Measurements from ENCODE around the gene CROT. TPM values are rescaled to one million over a fixed set of nuclear protein-coding genes. Genes with fewer than 3 reads are reported as not detected.
A peak's percentile ranks its signal among the peaks of the same experiment; 100 is the strongest.

The CROT gene
- total and polyA plus RNA-seq, 11 donors: 5.7 to 10.2 (median 8.4) TPM

GRCh38 chr7:87339373-87339897 lies 6.0 kb upstream of the CROT start:
- peaks cover 0 to 35% (median 18%) of the 10 kb centered on the region in 9 donors for H3K36me3 ChIP-seq
- no peak overlapping the region for H3K27ac ChIP-seq
- no peaks in the 10 kb centered on the region for H3K9me3 ChIP-seq
- TF ChIP-seq CTCF (IDR thresholded peaks at IDR 0.05): no peak
- no peak for TF ChIP-seq POLR2A (IDR thresholded peaks at IDR 0.05)
- 55 to 77% (median 60%) methylated on average over 2 of the region's 2 CpGs for WGBS, 4 donors
- intact Hi-C loops (cut with DNase I): no loop called here
- peaks cover 0 to 16% (median 4%) of the 10 kb centered on the region in 12 donors for H3K4me1 ChIP-seq
- H3K4me3 ChIP-seq: no peak overlapping the region
- DNase-seq: no peak
- no peak for ATAC-seq
- H3K27me3 ChIP-seq: no peaks in the 10 kb centered on the region

- ATAC-seq: no peak
- 84 to 95% (median 89%) methylated on average over 2 of the region's 2 CpGs for WGBS, 4 donors
- Histone ChIP-seq H3K4me3 (no peak overlapping the region), H3K36me3 (peaks cover 0 to 30% (median 17%) of the 10 kb centered on the region in 9 donors), H3K27ac (no peak overlapping the region), H3K4me1 (peaks cover 0 to 28% (median 12%) of the 10 kb centered on the region in 12 donors), H3K9me3 (no peaks in the 10 kb centered on the region), H3K27me3 (no peaks in the 10 kb centered on the region)
- TF ChIP-seq POLR2A (IDR thresholded peaks at IDR 0.05) (no peak), CTCF (IDR thresholded peaks at IDR 0.05) (no peak)
- no peak for DNase-seq
- intact Hi-C loops (cut with DNase I): loop anchor here in 3 of 10 donors (5.0 to 10.0 kb wide), 3 partner anchors 187 to 536 kb away; partner anchors contain the start of genes DBF4 (in 2 of the 3), DMTF1 (in 2 of the 3) and SLC25A40 (in 2 of the 3)
Measured at GRCh38 chr7:87341441-87341840, 4.0 kb upstream of the CROT start.

- DNase-seq (no peak), ATAC-seq (no peak)
- no peaks in the 10 kb centered on the region for H3K9me3 ChIP-seq
- no peak overlapping the region for H3K27ac ChIP-seq
- peaks cover 0 to 30% (median 17%) of the 10 kb centered on the region in 9 donors for H3K36me3 ChIP-seq
- no peak for TF ChIP-seq POLR2A (IDR thresholded peaks at IDR 0.05)
- TF ChIP-seq CTCF (IDR thresholded peaks at IDR 0.05): no peak
- 61 to 92% (median 75%) methylated on average over 3 of the region's 3 CpGs for WGBS, 4 donors
- H3K4me1 ChIP-seq: peaks cover 0 to 33% (median 13%) of the 10 kb centered on the region in 12 donors
- intact Hi-C loops (cut with DNase I): loop anchor here in 3 of 10 donors (5.0 to 10.0 kb wide), 3 partner anchors 187 to 535 kb away; partner anchors contain the start of genes DBF4 (in 2 of the 3), DMTF1 (in 2 of the 3) and SLC25A40 (in 2 of the 3)
- H3K4me3 ChIP-seq: no peak overlapping the region
- H3K27me3 ChIP-seq: no peaks in the 10 kb centered on the region
Measured at GRCh38 chr7:87342231-87342630, 3.2 kb upstream of the CROT start.

- intact Hi-C loops (cut with DNase I): loop anchor here in 3 of 10 donors (5.0 to 10.0 kb wide), 3 partner anchors 190 to 533 kb away; partner anchors contain the start of genes DBF4 (in 2 of the 3), DMTF1 (in 2 of the 3) and SLC25A40 (in 2 of the 3)
- DNase-seq (no peak), ATAC-seq (no peak)
- Histone ChIP-seq H3K27ac (peak overlapping the region in 10 of 12 donors; percentile 80 to 92 (median 86)), H3K4me1 (peaks cover 0 to 33% (median 13%) of the 10 kb centered on the region in 12 donors), H3K27me3 (no peaks in the 10 kb centered on the region), H3K9me3 (no peaks in the 10 kb centered on the region), H3K36me3 (peaks cover 0 to 36% (median 22%) of the 10 kb centered on the region in 9 donors), H3K4me3 (peak overlapping the region in 11 of 12 donors; percentile 48 to 92 (median 74))
- TF ChIP-seq CTCF (IDR thresholded peaks at IDR 0.05): no peak
- no peak for TF ChIP-seq POLR2A (IDR thresholded peaks at IDR 0.05)
- 23 to 32% (median 27%) methylated on average over 2 of the region's 2 CpGs for WGBS, 4 donors
Measured at GRCh38 chr7:87344446-87344845, 1.0 kb upstream of the CROT start.
